ENCODE results near the gene SETD3.
A peak's percentile ranks its signal among the peaks of the same experiment; 100 is the strongest.

Gene SETD3

DNA sequence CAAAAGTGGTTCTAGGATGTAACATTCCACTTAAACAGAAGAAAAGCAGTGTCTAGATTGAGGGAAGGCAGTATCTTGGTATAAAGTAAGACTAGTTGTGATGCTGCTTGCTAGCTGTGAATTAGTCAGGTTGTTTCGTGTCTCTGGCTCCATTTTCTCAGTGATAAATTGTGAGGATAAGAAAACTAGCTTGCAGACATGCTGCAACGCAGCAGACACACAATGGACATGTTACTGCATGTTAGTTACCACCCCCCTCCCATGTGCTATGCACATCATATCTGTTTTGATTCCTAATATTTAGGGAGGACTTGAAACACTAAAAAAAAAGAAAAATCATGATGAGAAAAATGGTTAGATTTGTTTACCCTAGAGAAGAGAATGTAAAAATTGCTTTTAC is 3.4 kb upstream of the SETD3 start:
- no peaks in the 10 kb centered on the region for H3K9me3 ChIP-seq (ENCODE audit: control insufficient read depth in 2 of 2, low read length in 2 of 2)
- H3K27ac ChIP-seq (ENCODE audit: low read depth in 2 of 2, low read length in 2 of 2), result no peak overlapping the region
- no peaks in the 10 kb centered on the region for H3K36me3 ChIP-seq (ENCODE audit: control insufficient read depth in 2 of 2, insufficient read depth in 2 of 2, low read length in 2 of 2)
- H3K4me1 ChIP-seq (ENCODE audit: control insufficient read depth in 2 of 2, insufficient read depth in 2 of 2, low read length in 2 of 2), result peaks cover 8 to 21% of the 10 kb centered on the region in 2 donors
- H3K4me3 ChIP-seq (ENCODE audit: low read length in 2 of 2), result no peak overlapping the region
- no peak overlapping the region for H3K9ac ChIP-seq (ENCODE audit: low read depth in 1 of 2, low read length in 2 of 2)
- no peaks in the 10 kb centered on the region for H3K27me3 ChIP-seq (ENCODE audit: control insufficient read depth in 2 of 2, insufficient read depth in 2 of 2, low read length in 2 of 2)

DNA sequence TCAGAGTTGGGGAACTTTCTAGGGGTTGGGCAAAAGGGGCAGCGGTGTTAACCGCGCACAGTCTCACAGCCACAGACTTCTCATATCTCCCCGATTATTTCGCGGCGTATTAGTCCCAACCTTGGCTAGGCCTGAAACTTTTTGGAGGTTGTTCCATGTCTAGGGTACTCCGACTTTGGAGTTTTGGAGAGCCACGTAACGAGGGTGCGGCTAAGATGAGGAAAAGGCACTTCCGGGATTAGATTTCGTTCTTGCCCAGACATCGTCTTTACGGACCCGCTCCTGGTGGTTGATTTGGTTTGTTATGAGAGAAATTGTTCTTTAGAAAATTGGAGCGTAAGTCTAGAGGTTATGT is 1.1 kb upstream of the SETD3 start:
- H3K4me1 ChIP-seq (ENCODE audit: control insufficient read depth in 2 of 2, insufficient read depth in 2 of 2, low read length in 2 of 2), result peaks cover 11 to 32% of the 10 kb centered on the region in 2 donors

DNA sequence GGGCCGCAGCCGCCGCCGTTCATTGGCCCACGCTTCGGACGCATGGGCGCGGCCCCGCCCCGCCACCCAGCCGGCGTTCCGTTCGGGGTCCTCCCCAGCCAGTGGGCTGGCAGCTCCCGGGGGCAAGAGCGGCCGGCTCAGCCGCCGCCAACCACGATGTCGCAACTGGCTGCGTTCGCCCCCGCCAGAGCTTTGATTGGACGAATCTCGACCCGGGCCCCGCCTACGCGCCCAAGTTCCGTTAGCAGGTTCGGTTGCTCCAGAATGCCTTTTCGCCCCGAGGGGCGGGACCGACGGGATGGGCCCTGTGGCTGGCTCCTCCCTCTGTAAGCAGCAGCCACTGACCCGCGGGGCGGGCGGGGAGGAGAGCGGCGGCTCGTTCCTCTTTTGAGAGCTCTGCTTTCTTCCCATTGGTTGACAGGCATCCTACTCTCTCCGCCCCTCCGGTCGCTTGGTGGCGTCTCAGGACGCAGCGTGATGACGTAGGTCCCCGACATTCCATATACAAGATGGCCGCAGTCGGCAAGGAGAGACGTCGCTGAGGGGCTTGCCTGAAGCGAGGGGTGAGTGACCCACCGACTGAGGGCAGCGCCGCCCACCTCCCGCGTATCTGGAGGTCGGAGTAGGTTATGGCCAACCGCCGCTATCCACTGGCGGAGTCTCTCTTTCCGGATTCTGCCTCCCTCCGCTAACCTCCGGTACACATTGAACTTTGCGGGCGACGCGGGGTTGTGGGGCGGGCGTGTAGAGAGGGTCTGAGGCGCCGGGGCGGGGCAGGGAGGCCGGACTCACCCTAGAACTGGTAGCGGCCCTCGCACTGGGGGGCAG is 472 bp upstream of the SETD3 start, which contains the start of gene CCNK:
Gene CCNK, plus strand, starts transcription at position 493 of the 828 bp plus-strand sequence. CDS start 11,269 bp downstream, outside the sequence.
- Histone ChIP-seq H3K4me1 (ENCODE audit: control insufficient read depth in 2 of 2, insufficient read depth in 2 of 2, low read length in 2 of 2) (peaks cover 11 to 32% of the 10 kb centered on the region in 2 donors), H3K27me3 (ENCODE audit: control insufficient read depth in 2 of 2, insufficient read depth in 2 of 2, low read length in 2 of 2) (no peaks in the 10 kb centered on the region), H3K4me3 (ENCODE audit: low read length in 2 of 2) (peak within 1 kb of the TSS; percentile 92 to 95), H3K9me3 (ENCODE audit: control insufficient read depth in 2 of 2, low read length in 2 of 2) (no peaks in the 10 kb centered on the region), H3K36me3 (ENCODE audit: control insufficient read depth in 2 of 2, insufficient read depth in 2 of 2, low read length in 2 of 2) (no peaks in the 10 kb centered on the region), H3K27ac (ENCODE audit: low read depth in 2 of 2, low read length in 2 of 2) (peak within 1 kb of the TSS; percentile 86 to 94), H3K9ac (ENCODE audit: low read depth in 1 of 2, low read length in 2 of 2) (peak within 1 kb of the TSS; percentile 95 to 98)

More for the DNA sequence above, 1.1 kb upstream of the SETD3 start:
- Histone ChIP-seq H3K9ac (ENCODE audit: low read depth in 1 of 2, low read length in 2 of 2) (peak overlapping the region; percentile 95 to 98), H3K4me3 (ENCODE audit: low read length in 2 of 2) (peak overlapping the region; percentile 92 to 95), H3K27me3 (ENCODE audit: control insufficient read depth in 2 of 2, insufficient read depth in 2 of 2, low read length in 2 of 2) (no peaks in the 10 kb centered on the region), H3K9me3 (ENCODE audit: control insufficient read depth in 2 of 2, low read length in 2 of 2) (no peaks in the 10 kb centered on the region), H3K36me3 (ENCODE audit: control insufficient read depth in 2 of 2, insufficient read depth in 2 of 2, low read length in 2 of 2) (no peaks in the 10 kb centered on the region), H3K27ac (ENCODE audit: low read depth in 2 of 2, low read length in 2 of 2) (peak overlapping the region; percentile 86 to 94)

DNA sequence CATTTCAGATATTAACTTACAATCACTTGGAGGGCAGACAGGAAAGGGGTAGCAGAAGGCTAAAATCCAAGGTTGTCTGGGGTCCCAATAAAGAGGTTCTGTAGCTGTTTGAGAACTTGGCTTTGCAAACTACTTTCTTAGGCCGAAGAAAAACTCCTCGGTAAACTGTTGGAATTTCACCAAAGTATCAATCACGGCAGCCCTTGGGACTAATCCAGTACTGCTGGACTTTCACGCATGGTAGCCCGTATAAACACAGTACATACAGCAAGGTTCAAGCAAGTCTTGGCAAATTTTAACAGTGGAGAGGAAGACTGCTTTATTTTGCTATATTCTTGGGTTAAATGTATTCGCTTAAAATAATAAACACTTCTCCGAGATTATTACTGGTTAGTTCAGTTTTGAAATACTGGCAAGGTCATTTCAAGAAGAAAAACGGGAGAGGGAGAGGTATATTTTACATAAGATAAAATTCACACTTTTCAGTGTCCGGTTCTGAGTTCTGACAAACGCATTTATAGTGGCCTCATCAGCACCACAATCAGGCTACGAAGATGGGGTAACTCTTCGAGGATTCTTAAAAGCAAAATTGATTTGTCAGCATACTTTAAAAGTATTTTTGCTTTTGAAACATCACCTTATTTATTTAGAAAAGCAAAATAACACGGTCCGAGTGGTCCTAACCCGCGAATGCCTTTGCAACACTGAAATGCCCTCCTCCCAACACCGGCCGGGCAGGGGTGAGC is 1.3 kb downstream of the SETD3 start:
- no peaks in the 10 kb centered on the region for H3K36me3 ChIP-seq (ENCODE audit: control insufficient read depth in 2 of 2, insufficient read depth in 2 of 2, low read length in 2 of 2)
- H3K4me1 ChIP-seq (ENCODE audit: control insufficient read depth in 2 of 2, insufficient read depth in 2 of 2, low read length in 2 of 2), result peaks cover 11 to 32% of the 10 kb centered on the region in 2 donors
- H3K4me3 ChIP-seq (ENCODE audit: low read length in 2 of 2), result peak overlapping the region; percentile 75 to 81
- H3K27ac ChIP-seq (ENCODE audit: low read depth in 2 of 2, low read length in 2 of 2), result peak overlapping the region; percentile 83 to 86
- H3K27me3 ChIP-seq (ENCODE audit: control insufficient read depth in 2 of 2, insufficient read depth in 2 of 2, low read length in 2 of 2), result no peaks in the 10 kb centered on the region
- H3K9ac ChIP-seq (ENCODE audit: low read depth in 1 of 2, low read length in 2 of 2), result peak overlapping the region; percentile 64 to 76
- H3K9me3 ChIP-seq (ENCODE audit: control insufficient read depth in 2 of 2, low read length in 2 of 2), result no peaks in the 10 kb centered on the region

DNA sequence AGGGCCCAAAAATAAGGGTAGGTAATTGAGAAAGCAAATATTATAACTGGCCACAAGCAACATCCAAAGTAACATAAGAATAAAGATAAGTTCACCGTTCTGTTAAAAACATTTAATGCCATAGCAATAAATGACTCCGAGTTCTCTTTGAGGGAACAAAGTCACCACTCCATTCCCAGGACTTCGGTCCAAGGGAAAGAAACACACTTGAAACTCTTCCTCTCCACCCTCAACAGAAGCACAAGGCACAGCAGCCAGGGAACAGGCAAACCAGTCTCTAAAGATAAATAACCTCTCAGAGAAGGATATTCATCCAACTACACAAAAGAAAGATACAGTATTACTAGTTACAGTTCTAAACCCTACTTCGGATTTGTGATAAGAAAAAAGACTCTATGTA is 2.5 kb downstream of the SETD3 start:
- Histone ChIP-seq H3K4me3 (ENCODE audit: low read length in 2 of 2) (no peak overlapping the region), H3K27ac (ENCODE audit: low read depth in 2 of 2, low read length in 2 of 2) (no peak overlapping the region), H3K27me3 (ENCODE audit: control insufficient read depth in 2 of 2, insufficient read depth in 2 of 2, low read length in 2 of 2) (no peaks in the 10 kb centered on the region), H3K36me3 (ENCODE audit: control insufficient read depth in 2 of 2, insufficient read depth in 2 of 2, low read length in 2 of 2) (no peaks in the 10 kb centered on the region), H3K9me3 (ENCODE audit: control insufficient read depth in 2 of 2, low read length in 2 of 2) (no peaks in the 10 kb centered on the region), H3K9ac (ENCODE audit: low read depth in 1 of 2, low read length in 2 of 2) (no peak overlapping the region), H3K4me1 (ENCODE audit: control insufficient read depth in 2 of 2, insufficient read depth in 2 of 2, low read length in 2 of 2) (peaks cover 11 to 26% of the 10 kb centered on the region in 2 donors)

DNA sequence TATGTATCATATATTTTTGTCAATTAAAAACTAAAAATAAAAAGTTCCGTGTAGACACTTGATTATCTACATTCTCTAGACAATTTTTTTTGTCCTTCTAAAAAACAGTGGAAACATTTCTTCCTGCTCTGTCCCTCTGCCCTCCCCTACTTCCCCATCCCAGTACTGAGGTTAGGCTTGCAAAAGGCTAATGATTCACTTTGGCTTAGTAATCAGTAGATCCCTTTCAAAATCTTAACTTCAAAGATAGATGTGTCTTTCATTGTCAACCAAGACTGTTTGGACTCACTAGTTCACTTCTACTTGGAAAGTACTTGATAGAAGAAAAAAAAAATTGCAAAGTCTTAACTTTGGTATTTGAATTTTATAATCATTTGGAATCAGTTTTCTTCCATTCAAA is 3.8 kb downstream of the SETD3 start:
- Histone ChIP-seq H3K27ac (ENCODE audit: low read depth in 2 of 2, low read length in 2 of 2) (no peak overlapping the region), H3K27me3 (ENCODE audit: control insufficient read depth in 2 of 2, insufficient read depth in 2 of 2, low read length in 2 of 2) (no peaks in the 10 kb centered on the region), H3K9me3 (ENCODE audit: control insufficient read depth in 2 of 2, low read length in 2 of 2) (no peaks in the 10 kb centered on the region), H3K4me3 (ENCODE audit: low read length in 2 of 2) (no peak overlapping the region), H3K36me3 (ENCODE audit: control insufficient read depth in 2 of 2, insufficient read depth in 2 of 2, low read length in 2 of 2) (no peaks in the 10 kb centered on the region), H3K9ac (ENCODE audit: low read depth in 1 of 2, low read length in 2 of 2) (no peak overlapping the region), H3K4me1 (ENCODE audit: control insufficient read depth in 2 of 2, insufficient read depth in 2 of 2, low read length in 2 of 2) (peaks cover 5 to 18% of the 10 kb centered on the region in 2 donors)

DNA sequence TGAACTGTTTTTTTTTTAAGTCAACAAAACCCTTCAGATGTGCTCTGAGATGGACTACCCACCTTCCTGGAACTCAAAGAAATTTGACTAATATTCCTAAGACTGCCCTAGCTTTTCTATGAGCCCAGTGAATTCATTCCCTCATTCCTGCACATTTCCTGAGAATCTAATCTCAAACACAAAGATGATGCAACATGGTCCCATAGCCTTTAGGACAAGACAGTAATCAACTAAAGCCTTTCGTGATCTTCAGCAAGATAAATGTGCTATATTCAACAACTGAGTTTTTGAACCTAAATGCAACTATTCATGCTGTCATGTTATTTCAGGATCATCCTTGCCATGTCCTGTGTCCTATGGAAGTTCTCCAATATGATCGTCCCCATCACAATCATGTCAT is 5.0 kb downstream of the SETD3 start:
- H3K9ac ChIP-seq (ENCODE audit: low read depth in 1 of 2, low read length in 2 of 2), result no peak overlapping the region
- H3K27me3 ChIP-seq (ENCODE audit: control insufficient read depth in 2 of 2, insufficient read depth in 2 of 2, low read length in 2 of 2), result no peaks in the 10 kb centered on the region
- no peak overlapping the region for H3K4me3 ChIP-seq (ENCODE audit: low read length in 2 of 2)
- no peak overlapping the region for H3K27ac ChIP-seq (ENCODE audit: low read depth in 2 of 2, low read length in 2 of 2)
- no peaks in the 10 kb centered on the region for H3K9me3 ChIP-seq (ENCODE audit: control insufficient read depth in 2 of 2, low read length in 2 of 2)
- H3K4me1 ChIP-seq (ENCODE audit: control insufficient read depth in 2 of 2, insufficient read depth in 2 of 2, low read length in 2 of 2), result peaks cover 5 to 18% of the 10 kb centered on the region in 2 donors
- H3K36me3 ChIP-seq (ENCODE audit: control insufficient read depth in 2 of 2, insufficient read depth in 2 of 2, low read length in 2 of 2), result no peaks in the 10 kb centered on the region

DNA sequence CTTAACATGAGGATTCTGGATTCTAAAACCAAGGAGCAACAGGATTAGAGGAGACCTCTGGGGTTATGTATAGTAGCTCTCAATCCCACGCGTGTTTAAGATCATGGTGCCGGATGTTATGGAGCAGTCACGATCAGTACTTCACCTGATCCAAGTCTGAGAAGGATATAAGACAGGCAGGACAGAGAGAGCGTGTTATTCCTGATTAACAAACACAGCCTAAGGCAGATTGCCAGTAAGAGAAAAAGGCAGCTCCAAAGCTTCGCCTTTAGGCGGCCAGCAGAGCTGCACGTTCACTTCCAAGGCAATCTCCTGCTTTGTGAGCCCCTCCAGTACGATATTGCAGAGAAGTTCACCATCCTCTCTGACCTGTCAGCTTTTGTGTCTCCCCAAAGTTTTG is 5.5 kb downstream of the SETD3 start:
- peaks cover 5 to 18% of the 10 kb centered on the region in 2 donors for H3K4me1 ChIP-seq (ENCODE audit: control insufficient read depth in 2 of 2, insufficient read depth in 2 of 2, low read length in 2 of 2)

DNA sequence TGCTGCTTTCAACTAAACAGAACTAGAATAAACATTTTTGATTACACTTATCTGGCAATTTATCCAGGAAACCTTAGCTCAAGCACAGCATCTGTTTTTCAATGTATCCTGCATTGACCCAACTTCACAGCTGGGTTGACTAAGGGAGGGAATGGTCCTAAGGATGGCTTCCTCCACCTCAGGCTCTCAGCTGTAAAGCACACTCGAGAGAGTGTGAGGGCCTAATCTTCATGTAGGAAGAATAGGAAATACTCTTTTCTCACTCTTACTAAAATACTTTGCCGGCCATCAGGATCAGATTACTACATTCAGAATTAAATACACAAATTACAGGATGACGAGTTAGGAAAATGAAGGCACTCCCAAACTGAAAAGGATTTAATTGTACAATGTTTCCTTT is 7.2 kb downstream of the SETD3 start:
- Histone ChIP-seq H3K27ac (ENCODE audit: low read depth in 2 of 2, low read length in 2 of 2) (no peak overlapping the region), H3K4me3 (ENCODE audit: low read length in 2 of 2) (no peak overlapping the region), H3K9me3 (ENCODE audit: control insufficient read depth in 2 of 2, low read length in 2 of 2) (no peaks in the 10 kb centered on the region), H3K9ac (ENCODE audit: low read depth in 1 of 2, low read length in 2 of 2) (no peak overlapping the region), H3K4me1 (ENCODE audit: control insufficient read depth in 2 of 2, insufficient read depth in 2 of 2, low read length in 2 of 2) (peaks cover 3 to 8% of the 10 kb centered on the region in 2 donors), H3K27me3 (ENCODE audit: control insufficient read depth in 2 of 2, insufficient read depth in 2 of 2, low read length in 2 of 2) (no peaks in the 10 kb centered on the region), H3K36me3 (ENCODE audit: control insufficient read depth in 2 of 2, insufficient read depth in 2 of 2, low read length in 2 of 2) (no peaks in the 10 kb centered on the region)

More for the DNA sequence above, 5.5 kb downstream of the SETD3 start:
- Histone ChIP-seq H3K9me3 (ENCODE audit: control insufficient read depth in 2 of 2, low read length in 2 of 2) (no peaks in the 10 kb centered on the region), H3K36me3 (ENCODE audit: control insufficient read depth in 2 of 2, insufficient read depth in 2 of 2, low read length in 2 of 2) (no peaks in the 10 kb centered on the region), H3K27ac (ENCODE audit: low read depth in 2 of 2, low read length in 2 of 2) (no peak overlapping the region), H3K27me3 (ENCODE audit: control insufficient read depth in 2 of 2, insufficient read depth in 2 of 2, low read length in 2 of 2) (no peaks in the 10 kb centered on the region), H3K4me3 (ENCODE audit: low read length in 2 of 2) (no peak overlapping the region), H3K9ac (ENCODE audit: low read depth in 1 of 2, low read length in 2 of 2) (no peak overlapping the region)

DNA sequence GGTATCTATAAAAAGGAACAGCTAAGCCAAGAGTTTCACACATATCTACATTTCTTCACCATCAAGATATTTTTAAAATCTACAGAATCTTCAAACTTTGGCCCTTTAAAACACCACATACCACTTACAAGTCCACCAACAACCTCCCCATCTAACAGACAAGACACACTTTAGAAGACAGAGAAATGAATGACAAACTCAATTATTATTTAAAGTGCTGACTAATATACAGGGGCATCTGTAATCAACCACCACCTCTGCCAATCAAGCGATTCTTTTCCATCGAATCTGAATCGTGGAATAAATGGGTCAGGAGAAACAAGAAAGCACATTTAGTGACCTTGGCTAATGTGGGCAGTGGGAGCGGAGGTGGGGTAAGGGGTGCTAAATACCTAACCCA is 7.7 kb downstream of the SETD3 start:
- Histone ChIP-seq H3K27ac (ENCODE audit: low read depth in 2 of 2, low read length in 2 of 2) (no peak overlapping the region), H3K27me3 (ENCODE audit: control insufficient read depth in 2 of 2, insufficient read depth in 2 of 2, low read length in 2 of 2) (no peaks in the 10 kb centered on the region), H3K4me1 (ENCODE audit: control insufficient read depth in 2 of 2, insufficient read depth in 2 of 2, low read length in 2 of 2) (peaks cover 3% of the 10 kb centered on the region in 2 donors), H3K4me3 (ENCODE audit: low read length in 2 of 2) (no peak overlapping the region), H3K9me3 (ENCODE audit: control insufficient read depth in 2 of 2, low read length in 2 of 2) (no peaks in the 10 kb centered on the region), H3K9ac (ENCODE audit: low read depth in 1 of 2, low read length in 2 of 2) (no peak overlapping the region), H3K36me3 (ENCODE audit: control insufficient read depth in 2 of 2, insufficient read depth in 2 of 2, low read length in 2 of 2) (no peaks in the 10 kb centered on the region)
